Bronchial epithelial cell (primary cell): ENCODE measurements around the gene GDF15. TPM values are rescaled to one million over a fixed set of nuclear protein-coding genes. Genes with fewer than 3 reads are reported as not detected.

Experiments
- DNase-seq: peaks from one replicate; pipeline ENCODE4 v3.0.0-alpha.2; 2010; ENCODE audit warnings: low read depth
- FAIRE-seq: peaks from 2 replicates; lab custom pipeline; 2011; peaks lifted over from hg19 to GRCh38; lab: Jason Lieb, UNC
- H3K27me3 ChIP-seq: 2 replicates; pipeline ENCODE4 v1.5.1; 2011; ENCODE audit warnings: low read length; ENCODE audit not compliant: control insufficient read depth, insufficient read depth
- H3K36me3 ChIP-seq: 2 replicates; pipeline ENCODE4 v1.5.1; 2011; ENCODE audit warnings: low read length; ENCODE audit not compliant: control insufficient read depth, insufficient read depth
- H3K4me3 ChIP-seq: 2 replicates; pipeline ENCODE4 v1.5.1; 2011; ENCODE audit warnings: mild to moderate bottlenecking, low read depth, low read length, control low read depth
- total RNA-seq: library from RNA; depleted of rRNA; stranded (reverse); fragments of >200 nt; gene quantifications from 2 replicates; pipeline ENCODE4 v1.2.1, GENCODE V29; 2014
- TF ChIP-seq, protein P1 (sequence below): IDR thresholded peaks from 2 replicates; pipeline ENCODE4 v1.5.1; 2011; ENCODE audit warnings: mild to moderate bottlenecking, moderate library complexity, low read length, control low read depth, inconsistent platforms; ENCODE audit not compliant: insufficient read depth, severe bottlenecking

The GDF15 gene
- total RNA-seq, 1 donor from 2014 or later: 123 TPM

DNA sequence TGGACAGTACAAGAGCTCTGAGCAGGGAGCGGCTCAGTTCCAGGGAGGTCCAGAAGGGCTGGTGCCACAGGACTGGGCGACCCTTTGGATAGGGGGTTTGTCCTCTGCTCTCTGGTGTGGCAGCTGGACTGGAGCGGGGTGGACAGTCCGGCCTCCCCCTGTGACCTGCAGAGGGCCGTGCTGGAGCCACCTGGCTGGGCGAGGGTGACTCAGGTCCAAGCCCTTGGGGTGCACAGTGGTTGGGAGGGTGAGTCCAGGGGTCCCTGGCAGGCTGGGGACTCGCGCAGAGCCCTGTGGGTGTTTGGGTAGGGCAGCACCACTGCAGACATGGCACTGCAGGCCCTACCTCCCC, 40.4 kb downstream of the GDF15 start:
- TF ChIP-seq, protein P1, sequence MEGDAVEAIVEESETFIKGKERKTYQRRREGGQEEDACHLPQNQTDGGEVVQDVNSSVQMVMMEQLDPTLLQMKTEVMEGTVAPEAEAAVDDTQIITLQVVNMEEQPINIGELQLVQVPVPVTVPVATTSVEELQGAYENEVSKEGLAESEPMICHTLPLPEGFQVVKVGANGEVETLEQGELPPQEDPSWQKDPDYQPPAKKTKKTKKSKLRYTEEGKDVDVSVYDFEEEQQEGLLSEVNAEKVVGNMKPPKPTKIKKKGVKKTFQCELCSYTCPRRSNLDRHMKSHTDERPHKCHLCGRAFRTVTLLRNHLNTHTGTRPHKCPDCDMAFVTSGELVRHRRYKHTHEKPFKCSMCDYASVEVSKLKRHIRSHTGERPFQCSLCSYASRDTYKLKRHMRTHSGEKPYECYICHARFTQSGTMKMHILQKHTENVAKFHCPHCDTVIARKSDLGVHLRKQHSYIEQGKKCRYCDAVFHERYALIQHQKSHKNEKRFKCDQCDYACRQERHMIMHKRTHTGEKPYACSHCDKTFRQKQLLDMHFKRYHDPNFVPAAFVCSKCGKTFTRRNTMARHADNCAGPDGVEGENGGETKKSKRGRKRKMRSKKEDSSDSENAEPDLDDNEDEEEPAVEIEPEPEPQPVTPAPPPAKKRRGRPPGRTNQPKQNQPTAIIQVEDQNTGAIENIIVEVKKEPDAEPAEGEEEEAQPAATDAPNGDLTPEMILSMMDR: no peak
- DNase-seq: no peak
- Histone ChIP-seq H3K4me3 (no peak overlapping the region), H3K36me3 (no peaks in the 10 kb centered on the region), H3K27me3 (no peaks in the 10 kb centered on the region)
- no peak for FAIRE-seq

DNA sequence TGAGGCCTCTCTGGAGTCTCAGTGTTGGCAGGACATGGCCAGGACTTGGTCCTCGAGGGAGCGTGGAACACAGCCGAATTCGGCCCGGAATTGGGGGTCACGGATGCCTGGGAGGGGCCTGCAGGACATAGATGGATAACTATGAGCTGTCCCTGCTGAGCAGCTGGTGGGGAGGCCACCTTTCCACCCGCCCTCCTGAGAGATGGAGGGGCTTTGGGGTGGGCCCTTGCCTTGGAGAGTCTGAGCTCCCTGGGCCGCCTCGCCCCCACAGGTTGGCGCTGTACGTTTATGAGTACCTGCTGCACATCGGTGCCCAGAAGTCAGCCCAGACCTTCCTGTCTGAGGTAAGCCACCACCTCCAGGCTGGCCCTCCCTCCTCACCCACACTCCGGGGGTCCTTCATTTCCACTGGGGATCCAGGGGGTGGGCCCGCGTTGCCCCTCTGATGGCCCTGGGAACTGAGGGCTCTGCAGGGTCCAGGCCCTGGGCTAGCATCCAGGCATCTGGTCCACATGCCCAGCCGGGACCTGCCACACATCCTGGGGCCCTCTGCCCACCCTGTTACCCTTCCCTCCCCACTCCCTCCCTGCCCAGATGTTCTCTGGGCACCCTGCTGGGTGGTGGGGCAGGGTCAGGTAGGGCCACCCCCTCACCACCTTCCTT, 41.3 kb downstream of the GDF15 start:
- Histone ChIP-seq H3K4me3 (no peak overlapping the region), H3K36me3 (no peaks in the 10 kb centered on the region), H3K27me3 (no peaks in the 10 kb centered on the region)
- TF ChIP-seq, protein P1: no peak
- DNase-seq (no peak), FAIRE-seq (no peak)

DNA sequence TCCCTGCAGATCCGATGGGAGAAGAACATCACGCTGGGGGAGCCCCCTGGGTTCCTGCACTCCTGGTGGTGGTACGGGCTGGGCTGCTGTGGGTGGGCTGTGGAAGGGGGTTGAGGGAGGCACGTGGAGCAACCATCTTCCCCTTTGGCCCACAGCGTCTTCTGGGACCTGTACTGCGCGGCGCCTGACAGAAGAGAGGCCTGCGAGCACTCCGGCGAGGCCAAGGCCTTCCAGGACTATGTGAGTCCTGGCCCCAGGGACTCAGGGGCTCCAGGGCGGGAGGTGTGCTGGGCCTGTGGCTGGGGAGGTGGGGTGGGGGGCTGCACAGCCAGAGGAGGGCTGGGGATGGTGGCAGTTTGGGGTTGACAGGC, 41.8 kb downstream of the GDF15 start:
- no peaks in the 10 kb centered on the region for H3K27me3 ChIP-seq
- no peak for FAIRE-seq
- no peak for DNase-seq
- no peaks in the 10 kb centered on the region for H3K36me3 ChIP-seq
- no peak overlapping the region for H3K4me3 ChIP-seq
- TF ChIP-seq, protein P1: no peak

DNA sequence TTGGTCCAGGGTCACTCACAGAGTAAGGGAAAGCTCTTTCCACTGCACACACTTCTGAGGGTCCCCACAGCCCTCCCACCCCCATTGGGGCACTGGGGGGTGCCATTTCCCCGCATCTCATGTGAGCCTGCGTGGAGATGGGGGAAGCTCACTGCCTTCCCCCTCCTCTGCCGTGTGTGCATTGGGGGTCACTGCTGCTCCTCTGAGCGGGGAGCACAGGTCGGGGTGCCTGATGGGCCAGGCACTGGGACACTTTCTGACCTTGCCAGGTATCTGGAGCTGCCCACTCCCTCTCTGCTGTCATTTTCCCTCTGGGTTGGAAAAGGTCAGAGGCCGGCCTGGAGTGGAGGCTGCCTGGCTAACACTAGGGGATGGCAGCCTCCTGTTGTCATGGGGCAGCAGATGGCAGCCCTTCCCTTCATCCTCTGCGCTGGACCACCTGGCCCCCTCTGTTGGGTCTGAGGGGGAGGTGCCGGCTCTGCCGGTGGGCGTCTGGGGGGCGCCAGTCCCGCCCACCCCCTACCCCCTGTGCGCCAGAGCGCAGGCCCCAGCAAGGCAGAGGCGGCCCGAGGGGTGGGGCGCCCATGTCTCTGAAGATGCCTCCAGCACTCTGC, 42.3 kb downstream of the GDF15 start:
- H3K27me3 ChIP-seq: no peaks in the 10 kb centered on the region
- TF ChIP-seq, protein P1: no peak
- FAIRE-seq (no peak), DNase-seq (no peak)
- H3K36me3 ChIP-seq: no peaks in the 10 kb centered on the region
- H3K4me3 ChIP-seq: no peak overlapping the region

DNA sequence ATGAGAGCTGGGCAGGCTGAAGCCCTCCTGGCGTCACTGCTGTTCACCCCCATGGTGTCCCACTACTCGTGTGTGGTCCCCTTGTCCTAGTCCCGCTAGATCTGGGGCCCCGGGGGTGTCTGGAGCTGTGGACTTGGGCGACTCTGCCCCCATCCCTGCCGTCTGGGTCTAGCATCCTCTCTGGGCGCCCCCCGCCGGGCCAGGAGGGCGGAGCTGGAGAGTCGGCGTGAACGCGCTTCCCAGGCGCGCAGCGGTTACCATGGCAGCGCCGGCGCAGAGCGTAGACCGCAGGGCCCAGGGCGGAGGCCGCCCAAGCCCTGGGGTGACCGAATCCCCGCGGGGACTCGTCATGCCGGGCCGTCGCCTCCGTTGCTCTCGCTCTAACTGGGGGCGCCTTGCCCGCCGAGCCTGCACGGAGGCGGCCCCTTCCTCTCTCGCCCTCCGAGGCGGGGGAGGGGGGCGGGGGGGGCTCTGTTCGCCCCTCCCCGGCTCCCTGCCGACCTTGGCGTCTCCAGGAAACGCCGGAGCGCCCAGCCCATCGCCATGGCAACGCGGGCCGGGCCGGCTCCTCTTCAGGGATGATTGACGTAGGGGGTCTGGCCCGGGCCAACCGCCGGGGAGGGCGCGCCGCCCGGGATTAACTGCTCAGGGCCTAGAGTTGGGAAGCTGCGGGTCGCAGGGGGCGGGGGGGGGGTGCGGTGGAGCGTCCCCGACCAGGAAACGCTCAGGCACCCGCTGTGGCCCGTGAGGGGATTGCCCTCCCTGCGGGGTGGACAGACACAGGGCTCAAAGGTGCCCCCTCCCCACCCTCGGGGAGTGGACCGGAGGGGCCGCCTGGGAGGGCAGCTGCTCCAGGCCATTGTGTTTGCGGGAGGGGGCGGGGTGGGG, 43.1 kb downstream of the GDF15 start:
- Histone ChIP-seq H3K27me3 (no peaks in the 10 kb centered on the region), H3K36me3 (no peaks in the 10 kb centered on the region), H3K4me3 (peak overlapping the region; percentile 27)
- DNase-seq (peak; percentile 37), FAIRE-seq (no peak)
- TF ChIP-seq, protein P1: no peak
